Skeletal muscle satellite cell (primary cell): ENCODE results near the gene TMEM234. TPM values are rescaled to one million over a fixed set of nuclear protein-coding genes. Genes with fewer than 3 reads are reported as not detected.
"Not testable (repeated sequence)": the region's sequence is repeated elsewhere in the genome, so short reads cannot be mapped to it uniquely, and the experiment has no call there.

ENCODE experiments used
- H3K27me3 ChIP-seq: 2 replicates; pipeline ENCODE4 v1.7.0; 2013; ENCODE audit warnings: low read length; ENCODE audit not compliant: control insufficient read depth, insufficient read depth
- H3K36me3 ChIP-seq: 2 replicates; pipeline ENCODE4 v1.7.0; 2013; ENCODE audit warnings: mild to moderate bottlenecking, control low read depth, low read length; ENCODE audit not compliant: insufficient read depth
- H3K4me1 ChIP-seq: 2 replicates; pipeline ENCODE4 v1.7.0; 2013; ENCODE audit warnings: low read length; ENCODE audit not compliant: control insufficient read depth, insufficient read depth
- H3K4me2 ChIP-seq: 2 replicates; pipeline ENCODE4 v1.7.0; 2013; ENCODE audit warnings: mild to moderate bottlenecking, low read length
- H3K4me3 ChIP-seq: 2 replicates; pipeline ENCODE4 v1.7.0; 2013; ENCODE audit warnings: low read length
- H3K9ac ChIP-seq: 2 replicates; pipeline ENCODE4 v1.7.0; 2013; ENCODE audit warnings: mild to moderate bottlenecking, low read depth, low read length, moderate library complexity
- H3K9me3 ChIP-seq: replicated peaks from 2 replicates; pipeline ENCODE4 v1.7.0; 2013; ENCODE audit warnings: mild to moderate bottlenecking, control low read depth, low read length
- total RNA-seq: library from RNA; depleted of rRNA; stranded (reverse); fragments of >200 nt; gene quantifications from 2 replicates; pipeline ENCODE4 v1.2.3, GENCODE V29; 2012; rRNA removed

The TMEM234 gene
- total RNA-seq: 12.7 and 18.1 TPM in 2 replicates

DNA sequence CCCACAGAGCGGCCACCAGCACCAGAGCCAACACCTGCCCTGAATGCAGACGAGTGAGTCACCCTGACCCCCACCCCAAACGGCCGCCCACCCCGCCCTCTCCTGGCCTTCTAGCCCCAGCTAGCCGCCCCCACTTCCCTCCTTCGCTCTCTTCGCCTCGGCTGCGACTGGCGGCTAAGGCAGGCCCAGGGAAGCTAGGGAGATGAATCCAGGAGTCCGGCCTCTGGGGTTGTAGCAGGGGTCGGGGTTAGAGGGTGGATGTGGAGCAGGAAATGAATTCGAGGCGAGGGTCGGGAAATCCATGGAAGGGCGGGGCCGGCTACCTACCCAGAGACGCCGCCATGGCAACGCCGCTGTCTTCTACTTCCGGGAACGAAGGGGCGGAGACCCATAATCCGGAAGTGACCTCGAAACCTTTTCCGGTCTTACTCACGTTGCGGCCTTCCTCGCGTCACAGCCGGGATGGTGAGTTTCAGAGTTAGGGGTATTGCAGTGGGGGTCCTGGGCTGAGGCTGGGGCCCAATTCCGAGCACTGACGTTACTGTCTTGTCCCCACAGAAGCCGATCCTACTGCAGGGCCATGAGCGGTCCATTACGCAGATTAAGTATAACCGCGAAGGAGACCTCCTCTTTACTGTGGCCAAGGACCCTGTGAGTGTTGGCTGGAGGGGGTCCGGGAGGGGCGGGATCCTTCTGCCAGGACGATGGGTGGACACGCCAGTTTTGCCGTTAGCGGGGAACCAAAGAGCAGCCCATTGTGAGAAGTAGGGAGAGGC, at the start of gene TMEM234, which contains the start of gene EIF3I:
TSS of gene TMEM234 (minus strand) at position 374 of the 776 bp plus-strand sequence. CDS start at position 343, 31 bp downstream.
TSS of gene EIF3I (plus strand) at position 428 of the 776 bp plus-strand sequence. CDS start at position 463, 35 bp downstream.
- Histone ChIP-seq H3K4me3 (peak within 1 kb of the TSS; percentile 88), H3K9me3 (no peaks in the 10 kb centered on the region), H3K36me3 (peaks cover 25% of the 10 kb centered on the region), H3K4me2 (peak within 1 kb of the TSS; percentile 96), H3K27me3 (no peaks in the 10 kb centered on the region), H3K9ac (peak within 1 kb of the TSS; percentile 99), H3K4me1 (peaks cover 27% of the 10 kb centered on the region)

- Histone ChIP-seq H3K4me2 (no peak overlapping the region), H3K9me3 (no peaks in the 10 kb centered on the region), H3K4me3 (no peak overlapping the region), H3K36me3 (no peaks in the 10 kb centered on the region), H3K27me3 (peaks cover 39% of the 10 kb centered on the region), H3K4me1 (peaks cover 5% of the 10 kb centered on the region), H3K9ac (no peak overlapping the region)
Measured at GRCh38 chr1:32269744-32270143, 47.6 kb upstream of the TMEM234 start.

GRCh38 chr1:32266921-32267591, 44.9 kb upstream of the TMEM234 start:
- Histone ChIP-seq H3K9me3 (no peaks in the 10 kb centered on the region), H3K9ac (no peak overlapping the region), H3K4me2 (no peak overlapping the region), H3K4me1 (peaks cover 5% of the 10 kb centered on the region), H3K4me3 (no peak overlapping the region), H3K36me3 (no peaks in the 10 kb centered on the region), H3K27me3 (peaks cover 24% of the 10 kb centered on the region)

- Histone ChIP-seq H3K9me3 (no peaks in the 10 kb centered on the region), H3K4me1 (peaks cover 5% of the 10 kb centered on the region), H3K27me3 (peaks cover 15% of the 10 kb centered on the region), H3K4me3 (no peak overlapping the region), H3K36me3 (no peaks in the 10 kb centered on the region), H3K9ac (no peak overlapping the region), H3K4me2 (no peak overlapping the region)
Measured at GRCh38 chr1:32265846-32266245, 43.7 kb upstream of the TMEM234 start.

GRCh38 chr1:32263744-32264143, 41.6 kb upstream of the TMEM234 start:
- H3K9ac ChIP-seq: no peak overlapping the region
- peaks cover 5% of the 10 kb centered on the region for H3K4me1 ChIP-seq
- H3K27me3 ChIP-seq: peaks cover 10% of the 10 kb centered on the region

DNA sequence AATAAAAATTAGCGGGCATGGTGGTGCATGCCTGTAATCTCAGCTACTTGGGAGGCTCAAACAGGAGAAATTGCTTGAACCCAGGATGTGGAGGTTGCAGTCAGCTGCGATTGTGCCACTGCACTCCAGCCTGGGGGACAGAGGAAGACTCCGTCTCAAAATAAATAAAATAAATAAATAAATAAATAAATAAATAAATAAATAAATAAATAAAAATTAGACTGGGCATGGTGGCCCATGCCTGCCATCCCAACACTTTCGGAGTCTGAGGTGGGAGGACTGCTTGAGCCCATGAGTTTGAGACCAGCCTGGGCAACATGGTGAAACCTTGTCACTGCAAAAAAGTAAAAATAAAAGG, 41.1 kb upstream of the TMEM234 start:
- H3K36me3 ChIP-seq: not testable (repeated sequence)

More at GRCh38 chr1:32263744-32264143, 41.6 kb upstream of the TMEM234 start:
- H3K4me2 ChIP-seq: no peak overlapping the region
- H3K4me3 ChIP-seq: no peak overlapping the region
- no peaks in the 10 kb centered on the region for H3K36me3 ChIP-seq
- no peaks in the 10 kb centered on the region for H3K9me3 ChIP-seq

GRCh38 chr1:32257227-32257508, 35.0 kb upstream of the TMEM234 start:
- H3K4me3 ChIP-seq: no peak overlapping the region
- H3K36me3 ChIP-seq: no peaks in the 10 kb centered on the region
- no peak overlapping the region for H3K4me2 ChIP-seq
- H3K27me3 ChIP-seq: peaks cover 20% of the 10 kb centered on the region
- no peaks in the 10 kb centered on the region for H3K4me1 ChIP-seq
- H3K9me3 ChIP-seq: no peaks in the 10 kb centered on the region
- no peak overlapping the region for H3K9ac ChIP-seq

More for the DNA sequence above, 41.1 kb upstream of the TMEM234 start:
- H3K27me3 ChIP-seq, H3K4me1 ChIP-seq, H3K9ac ChIP-seq, H3K4me3 ChIP-seq, H3K9me3 ChIP-seq, H3K4me2 ChIP-seq: not testable (repeated sequence)

DNA sequence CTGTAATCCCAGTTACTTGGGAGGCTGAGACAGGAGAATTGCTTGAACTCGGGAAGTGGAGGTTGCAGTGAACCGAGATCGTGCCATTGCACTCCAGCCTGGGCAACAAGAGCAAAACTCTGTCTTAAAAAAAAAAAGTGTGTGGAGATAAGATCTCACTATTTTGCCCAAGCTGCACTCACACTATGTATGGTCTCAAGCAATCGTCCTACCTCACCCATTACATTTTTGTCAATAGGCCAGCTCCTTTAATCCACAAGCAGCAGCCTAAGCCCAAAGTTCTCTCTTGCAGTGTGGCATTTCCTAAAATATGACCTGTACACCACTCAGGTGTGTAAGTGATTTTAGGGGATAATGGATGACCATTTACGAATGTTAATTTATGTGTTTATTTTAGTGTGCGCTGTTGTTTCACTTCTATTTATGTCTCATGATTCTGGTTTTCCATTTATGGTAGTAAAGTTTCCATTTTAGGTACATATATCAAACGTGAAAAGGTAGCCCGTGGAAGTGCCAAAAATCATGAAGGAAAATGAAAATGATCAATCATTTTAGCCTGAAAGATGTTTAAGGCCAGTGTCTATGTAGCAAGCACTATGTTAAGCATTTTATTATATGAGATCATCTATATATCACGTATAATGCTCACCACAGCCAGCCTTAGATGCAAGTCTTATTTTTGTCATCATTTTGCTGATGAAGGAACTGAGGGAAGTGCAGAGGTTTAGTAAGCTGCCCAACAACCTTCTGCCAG, 34.5 kb upstream of the TMEM234 start:
- Histone ChIP-seq H3K4me2 (no peak overlapping the region), H3K4me3 (no peak overlapping the region), H3K4me1 (no peaks in the 10 kb centered on the region), H3K27me3 (peaks cover 20% of the 10 kb centered on the region), H3K36me3 (no peaks in the 10 kb centered on the region), H3K9ac (no peak overlapping the region), H3K9me3 (no peaks in the 10 kb centered on the region)

- H3K4me1 ChIP-seq: no peaks in the 10 kb centered on the region
Measured at GRCh38 chr1:32255072-32256071, 33.2 kb upstream of the TMEM234 start.

GRCh38 chr1:32250893-32251716, 29.0 kb upstream of the TMEM234 start, which contains the start of gene LCK:
Gene LCK, plus strand, starts transcription at chr1:32251265. Its CDS starts 23,065 bp downstream, at chr1:32274330.
- Histone ChIP-seq H3K27me3 (peaks cover 6% of the 10 kb centered on the region), H3K4me2 (no peak within 1 kb of the TSS), H3K4me1 (peaks cover 16% of the 10 kb centered on the region), H3K9ac (no peak within 1 kb of the TSS), H3K4me3 (no peak within 1 kb of the TSS), H3K9me3 (no peaks in the 10 kb centered on the region), H3K36me3 (no peaks in the 10 kb centered on the region)

More at GRCh38 chr1:32255072-32256071, 33.2 kb upstream of the TMEM234 start:
- Histone ChIP-seq H3K9ac (no peak overlapping the region), H3K27me3 (peaks cover 20% of the 10 kb centered on the region), H3K36me3 (no peaks in the 10 kb centered on the region), H3K4me2 (no peak overlapping the region), H3K9me3 (no peaks in the 10 kb centered on the region), H3K4me3 (no peak overlapping the region)
